H1 (cell line): ENCODE measurements around the gene MYO7B. TPM values are rescaled to one million over a fixed set of nuclear protein-coding genes. Genes with fewer than 3 reads are reported as not detected.

Experiments used
- POLR2A ChIP-seq, 2 experiments: IDR thresholded peaks; 1 replicate in 1 of 2; 2 replicates in 1 of 2; pipeline ENCODE4 v1.6.1; 2011; ENCODE audit warnings: low read depth in 2 of 2, low read length in 2 of 2, mild to moderate bottlenecking in 2 of 2; ENCODE audit errors: control extremely low read depth in 1 of 2
- RAD21 ChIP-seq, 2 experiments: IDR thresholded peaks in 1 of 2; conservative IDR thresholded peaks in 1 of 2; 2 replicates each; pipeline ENCODE4 v1.6.1; 2011; ENCODE audit warnings: low read depth in 2 of 2, low read length in 2 of 2, improper control_type of control experiment in 1 of 2, inconsistent platforms in 1 of 2, mild to moderate bottlenecking in 1 of 2, moderate library complexity in 1 of 2
- polyA plus RNA-seq, 7 experiments: library from polyadenylated mRNA; depleted of rRNA in 3 of 7; stranded (reverse) in 5 of 7; unstranded in 2 of 7; fragments of >200 nt in 5 of 7; fragments of 200-250 nt in 2 of 7; gene quantifications; 1 replicate in 5 of 7; 2 replicates in 1 of 7; 4 replicates in 1 of 7; pipeline versions ENCODE4 v1.2.1 to v1.2.3, GENCODE V29; 2011 to 2013; ENCODE audit warnings: missing spikeins in 2 of 7, mixed read lengths in 2 of 7
- total RNA-seq: library from RNA; stranded (reverse); fragmentation: NEBNext Ultra II Directional; extraction: Animal tissue kit (Norgen Biotek cat#: 25700); gene quantifications from 2 replicates; pipeline ENCODE4 v1.2.1, GENCODE V29; 2021

Gene MYO7B
- total and polyA plus RNA-seq, 2 of the 8 experiments (the other 6 are each of a cell fraction or from before 2014, with no cell fraction given), result not detected

- TF ChIP-seq RAD21 (IDR thresholded peaks at IDR 0.05 in 1 of 2, conservative IDR thresholded peaks at IDR 0.05 in 1 of 2; ENCODE audit: low read depth in 2 of 2, low read length in 2 of 2), result no peak
- TF ChIP-seq POLR2A (IDR thresholded peaks at IDR 0.05; ENCODE audit: control extremely low read depth in 1 of 2, low read depth in 2 of 2, low read length in 2 of 2), result no peak
These were observed 79.2 kb downstream of the MYO7B start (continued) for GRCh38 chr2:127614731-127615130.
